Central memory CD8-positive, alpha-beta T cell (primary cell): Measurements from ENCODE around the gene SLAMF6.
"Not testable (repeated sequence)": the region's sequence is repeated elsewhere in the genome, so short reads cannot be mapped to it uniquely, and the experiment has no call there.

Experiments used
- ATAC-seq: fragments of 150-1000 bp; cut with Tn5 transposase; replicated peaks from 2 replicates; pipeline ENCODE4 v1.10.0; 2022; ENCODE audit warnings: mild to moderate bottlenecking, moderate FRiP score, moderate number of reproducible peaks; ENCODE audit not compliant: poor library complexity, severe bottlenecking; ENCODE audit errors: extremely low read depth
- DNase-seq, 2 donors: peaks; one replicate each; pipeline ENCODE4 v3.0.0; 2021; ENCODE audit warnings: low spot score in 2 of 2
- H3K27ac Mint-ChIP-seq: one replicate; pipeline ENCODE4 v1.8.0; 2022; ENCODE audit warnings: low read depth, mild to moderate bottlenecking, moderate library complexity, mixed read lengths
- H3K27me3 Mint-ChIP-seq: one replicate; pipeline ENCODE4 v1.8.0; 2022; ENCODE audit warnings: mixed read lengths
- H3K36me3 Mint-ChIP-seq: one replicate; pipeline ENCODE4 v1.8.0; 2022; ENCODE audit warnings: mild to moderate bottlenecking, moderate library complexity, mixed read lengths; ENCODE audit not compliant: insufficient read depth
- H3K4me1 Mint-ChIP-seq: one replicate; pipeline ENCODE4 v1.8.0; 2022; ENCODE audit warnings: mixed read lengths
- H3K4me3 Mint-ChIP-seq: one replicate; pipeline ENCODE4 v1.8.0; 2022; ENCODE audit warnings: mild to moderate bottlenecking, moderate library complexity, mixed read lengths
- H3K9me3 Mint-ChIP-seq: one replicate; pipeline ENCODE4 v1.8.0; 2022; ENCODE audit warnings: mixed read lengths

Gene SLAMF6

GRCh38 chr1:160539990-160540858, 17.2 kb upstream of the SLAMF6 start:
- ATAC-seq (peak; percentile 95), DNase-seq (peak in 1 of 2 donors; percentile 60)
- Mint-ChIP-seq H3K36me3 (peaks cover 17% of the 10 kb centered on the region), H3K4me3 (peak overlapping the region; percentile 60), H3K9me3 (peaks cover under 1% of the 10 kb centered on the region), H3K4me1 (peaks cover 58% of the 10 kb centered on the region), H3K27me3 (no peaks in the 10 kb centered on the region), H3K27ac (peak overlapping the region; percentile 94)

DNA sequence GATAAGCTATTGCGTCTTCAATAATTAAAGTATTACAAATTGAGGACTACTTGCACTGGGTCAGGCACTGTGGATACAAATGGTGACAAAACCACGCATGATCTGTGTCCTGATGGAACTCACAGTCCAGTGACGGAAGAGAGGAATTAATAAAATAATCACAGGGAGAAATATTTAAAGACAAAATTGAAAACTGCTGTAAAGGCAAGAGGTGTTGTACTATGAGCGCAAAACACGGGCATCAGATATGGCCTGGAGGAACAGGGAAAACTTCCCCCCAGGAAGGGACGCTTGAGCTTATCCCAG, 16.6 kb upstream of the SLAMF6 start:
- peaks cover 52% of the 10 kb centered on the region for H3K4me1 Mint-ChIP-seq

DNA sequence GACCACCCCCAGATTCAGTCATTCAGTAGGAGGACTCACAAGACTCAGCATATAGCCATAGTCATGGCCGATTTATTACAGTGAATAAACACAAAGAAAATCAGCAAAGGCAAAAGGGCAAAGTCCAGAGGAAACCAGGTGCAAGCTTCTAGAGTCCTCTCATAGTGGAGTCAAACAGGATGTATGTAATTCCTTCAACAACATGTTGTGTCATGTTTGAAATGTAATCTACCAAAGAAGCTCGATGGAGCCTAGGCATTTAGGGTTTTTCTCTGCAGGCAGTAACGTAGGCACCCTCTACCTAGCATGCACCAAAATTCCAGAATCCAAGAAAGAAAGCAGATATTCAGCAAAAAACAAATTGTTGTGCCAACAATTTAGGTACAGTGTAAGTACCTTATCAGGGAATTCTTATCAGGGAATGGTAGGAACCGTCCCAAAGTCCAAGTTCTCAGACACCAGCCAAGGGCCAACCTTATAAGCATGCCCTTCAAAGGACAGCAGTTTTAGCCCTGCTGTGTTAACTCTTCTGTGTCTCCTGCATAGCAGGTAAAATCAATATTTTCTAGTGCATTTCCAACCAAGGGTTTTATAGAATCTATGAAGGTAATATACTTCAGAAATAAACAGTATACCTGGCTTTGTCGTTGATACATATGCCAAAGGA, 16.1 kb upstream of the SLAMF6 start:
- peak overlapping the region; percentile 94 for H3K27ac Mint-ChIP-seq
- no peak for ATAC-seq
- peaks cover 6% of the 10 kb centered on the region for H3K9me3 Mint-ChIP-seq
- no peaks in the 10 kb centered on the region for H3K27me3 Mint-ChIP-seq
- peak overlapping the region; percentile 60 for H3K4me3 Mint-ChIP-seq
- no peak for DNase-seq
- peaks cover 47% of the 10 kb centered on the region for H3K4me1 Mint-ChIP-seq
- peaks cover 12% of the 10 kb centered on the region for H3K36me3 Mint-ChIP-seq

More for the DNA sequence above, 16.6 kb upstream of the SLAMF6 start:
- ATAC-seq (no peak), DNase-seq (no peak)
- Mint-ChIP-seq H3K36me3 (peaks cover 12% of the 10 kb centered on the region), H3K27ac (peak overlapping the region; percentile 94), H3K9me3 (peaks cover 6% of the 10 kb centered on the region), H3K27me3 (no peaks in the 10 kb centered on the region), H3K4me3 (peak overlapping the region; percentile 60)

GRCh38 chr1:160537714-160538665, 14.9 kb upstream of the SLAMF6 start:
- Mint-ChIP-seq H3K27me3 (no peaks in the 10 kb centered on the region), H3K4me3 (no peak overlapping the region), H3K36me3 (peaks cover 9% of the 10 kb centered on the region), H3K9me3 (peaks cover 6% of the 10 kb centered on the region), H3K4me1 (peaks cover 44% of the 10 kb centered on the region), H3K27ac (peak overlapping the region; percentile 88)
- DNase-seq, result no peak
- no peak for ATAC-seq

DNA sequence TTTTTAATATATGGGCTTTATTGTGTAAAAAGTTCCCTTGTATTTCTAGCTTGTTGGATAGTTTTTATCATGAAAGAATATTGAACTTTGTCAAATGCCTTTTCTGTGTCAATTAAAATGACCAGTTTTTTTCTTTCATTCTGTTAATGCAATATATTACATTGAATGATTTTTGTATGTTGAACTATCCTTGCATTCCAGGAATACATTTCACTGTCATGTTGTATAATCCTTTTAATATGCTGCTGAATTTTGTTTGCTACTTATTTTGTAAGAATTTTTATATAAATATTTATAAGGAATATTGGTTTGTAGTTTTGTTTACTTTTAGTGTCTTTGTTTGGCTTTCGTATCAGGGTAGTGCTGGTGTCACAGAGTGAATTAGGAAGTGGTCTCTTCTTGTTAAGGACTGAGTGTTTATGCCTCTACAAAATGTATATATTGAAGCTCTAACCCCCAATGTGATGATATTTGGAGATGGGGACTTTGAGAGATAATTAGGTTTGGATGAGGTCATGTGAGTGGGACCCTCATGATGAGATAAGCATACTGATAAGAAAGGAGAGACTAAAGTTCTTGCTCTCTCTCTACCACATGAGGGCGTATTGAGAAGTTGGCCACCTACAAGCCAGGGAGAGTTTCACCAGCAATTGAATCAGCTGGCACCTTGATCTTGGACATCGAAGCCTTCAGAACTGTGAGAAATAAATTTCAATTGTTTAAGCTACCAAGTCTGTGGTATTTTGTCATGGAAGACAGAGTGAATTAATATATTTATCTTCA, 12.0 kb upstream of the SLAMF6 start:
- ATAC-seq (no peak), DNase-seq (no peak)
- H3K9me3 Mint-ChIP-seq, result peaks cover 6% of the 10 kb centered on the region
- peaks cover 2% of the 10 kb centered on the region for H3K36me3 Mint-ChIP-seq
- H3K4me3 Mint-ChIP-seq, result no peak overlapping the region
- H3K4me1 Mint-ChIP-seq, result peaks cover 18% of the 10 kb centered on the region
- no peak overlapping the region for H3K27ac Mint-ChIP-seq
- no peaks in the 10 kb centered on the region for H3K27me3 Mint-ChIP-seq

GRCh38 chr1:160532557-160532813, 9.4 kb upstream of the SLAMF6 start:
- Mint-ChIP-seq H3K9me3 (peaks cover 16% of the 10 kb centered on the region), H3K4me1 (peaks cover 26% of the 10 kb centered on the region)
- DNase-seq, H3K27me3 Mint-ChIP-seq, H3K4me3 Mint-ChIP-seq, H3K36me3 Mint-ChIP-seq, ATAC-seq, H3K27ac Mint-ChIP-seq: not testable (repeated sequence)

DNA sequence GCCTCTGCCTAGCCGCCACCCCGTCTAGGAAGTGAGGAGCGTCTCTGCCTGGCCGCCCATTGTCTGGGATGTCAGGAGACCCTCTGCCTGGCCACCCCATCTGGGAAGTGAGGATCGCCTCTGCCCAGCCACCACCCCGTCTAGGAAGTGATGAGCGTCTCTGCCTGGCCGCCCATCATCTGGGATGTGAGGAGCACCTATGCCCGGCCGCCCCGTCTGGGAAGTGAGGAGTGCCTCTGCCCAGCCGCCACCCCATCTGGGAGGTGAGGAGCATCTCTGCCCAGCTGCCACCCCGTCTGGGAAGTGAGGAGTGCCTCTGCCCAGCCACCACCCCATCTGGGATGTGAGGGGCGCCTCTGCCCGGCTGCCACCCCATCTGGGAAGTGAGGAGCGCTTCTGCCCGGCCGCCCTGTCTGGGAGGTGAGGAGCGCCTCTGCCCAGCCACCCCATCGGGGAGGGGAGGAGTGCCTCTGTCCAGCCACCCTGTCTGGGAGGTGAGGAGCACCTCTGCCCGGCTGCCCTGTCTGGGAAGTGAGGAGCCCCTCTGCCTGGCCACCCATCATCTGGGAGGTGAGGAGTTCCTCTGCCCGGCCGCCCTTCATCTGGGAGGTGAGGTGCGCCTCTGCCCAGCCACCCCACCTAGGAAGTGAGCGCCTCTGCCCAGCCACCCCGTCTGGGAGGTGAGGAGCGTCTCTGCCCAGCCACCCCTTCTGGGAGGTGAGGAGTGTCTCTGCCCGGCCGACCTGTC, 8.9 kb upstream of the SLAMF6 start:
- H3K4me1 Mint-ChIP-seq, result peaks cover 30% of the 10 kb centered on the region

DNA sequence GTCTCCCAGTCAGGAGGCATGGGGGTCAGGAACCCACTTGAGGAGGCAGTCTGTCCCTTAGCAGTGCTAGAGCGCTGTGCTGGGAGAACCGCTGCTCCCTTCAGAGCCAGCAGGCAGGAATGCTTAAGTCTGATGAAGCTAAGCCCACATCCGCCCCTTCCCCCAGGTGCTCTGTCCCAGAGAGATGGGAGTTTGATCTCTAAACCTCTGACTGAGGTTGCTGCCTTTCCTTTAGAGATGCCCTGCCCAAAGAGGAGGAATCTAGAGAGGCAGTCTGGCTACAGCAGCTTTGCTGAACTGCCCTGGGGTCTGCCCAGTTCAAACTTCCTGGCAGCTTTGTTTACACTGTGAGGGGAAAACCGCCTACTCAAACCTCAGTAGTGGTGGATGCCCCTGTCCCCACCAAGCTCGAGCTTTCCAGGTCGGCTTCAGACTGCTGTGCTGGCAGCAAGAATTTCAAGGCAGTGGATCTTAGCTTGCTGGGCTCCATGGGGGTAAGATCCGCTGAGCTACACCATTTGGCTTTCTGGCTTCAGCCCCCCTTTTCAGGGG, 6.4 kb upstream of the SLAMF6 start:
- not testable (repeated sequence) for H3K4me3 Mint-ChIP-seq, H3K27ac Mint-ChIP-seq, H3K27me3 Mint-ChIP-seq, H3K36me3 Mint-ChIP-seq, ATAC-seq, DNase-seq
- Mint-ChIP-seq H3K4me1 (peaks cover 47% of the 10 kb centered on the region), H3K9me3 (peaks cover 17% of the 10 kb centered on the region)

More for the DNA sequence above, 8.9 kb upstream of the SLAMF6 start:
- Mint-ChIP-seq H3K9me3 (peaks cover 18% of the 10 kb centered on the region), H3K27ac (peak overlapping the region; percentile 70)
- not testable (repeated sequence) for DNase-seq, H3K36me3 Mint-ChIP-seq, ATAC-seq, H3K27me3 Mint-ChIP-seq, H3K4me3 Mint-ChIP-seq

DNA sequence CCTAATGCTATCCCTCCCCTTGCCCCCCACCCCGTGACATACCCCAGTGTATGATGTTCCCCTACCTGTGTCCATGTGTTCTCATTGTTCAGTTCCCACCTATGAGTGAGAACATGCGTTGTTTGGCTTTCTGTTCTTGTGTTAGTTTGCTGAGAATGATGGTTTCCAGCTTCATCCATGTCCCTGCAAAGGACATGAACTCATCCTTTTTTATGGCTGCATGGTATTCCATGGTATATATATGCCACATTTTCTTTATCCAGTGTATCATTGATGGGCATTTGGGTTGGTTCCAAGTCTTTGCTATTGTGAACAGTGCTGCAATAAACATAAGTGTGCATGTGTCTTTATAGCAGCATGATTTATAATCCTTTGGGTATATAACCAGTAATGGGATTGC, 734 bp upstream of the SLAMF6 start:
- H3K27ac Mint-ChIP-seq, result peak overlapping the region; percentile 83
- H3K36me3 Mint-ChIP-seq, result peaks cover 15% of the 10 kb centered on the region
- ATAC-seq, DNase-seq, H3K27me3 Mint-ChIP-seq: not testable (repeated sequence)
- peaks cover 14% of the 10 kb centered on the region for H3K9me3 Mint-ChIP-seq
- peaks cover 73% of the 10 kb centered on the region for H3K4me1 Mint-ChIP-seq
- peak overlapping the region; percentile 57 for H3K4me3 Mint-ChIP-seq

DNA sequence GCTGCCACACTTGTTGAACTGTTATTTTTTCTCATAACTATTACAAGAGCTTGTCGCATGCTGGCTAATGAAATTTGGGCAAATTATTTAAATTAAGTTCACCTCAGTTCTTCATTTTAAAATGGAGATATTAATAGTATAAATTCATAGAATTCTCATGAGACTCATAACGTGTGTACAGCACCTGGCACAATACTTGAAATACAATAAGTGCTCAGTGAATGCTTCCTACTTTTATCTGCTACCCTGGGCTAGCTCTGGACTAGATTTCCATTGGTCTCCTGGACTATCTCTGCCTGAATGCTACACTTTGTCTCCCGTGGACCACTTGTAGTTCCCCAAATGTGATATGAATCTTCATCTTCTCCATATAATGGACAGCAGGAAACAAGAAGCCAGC, 919 bp downstream of the SLAMF6 start:
- peak overlapping the region; percentile 87 for H3K27ac Mint-ChIP-seq
- peaks cover 7% of the 10 kb centered on the region for H3K9me3 Mint-ChIP-seq
- DNase-seq (no peak), ATAC-seq (no peak)
- H3K4me1 Mint-ChIP-seq, result peaks cover 74% of the 10 kb centered on the region
- H3K4me3 Mint-ChIP-seq, result peak overlapping the region; percentile 88
- H3K36me3 Mint-ChIP-seq, result peaks cover 28% of the 10 kb centered on the region
- H3K27me3 Mint-ChIP-seq, result no peaks in the 10 kb centered on the region

DNA sequence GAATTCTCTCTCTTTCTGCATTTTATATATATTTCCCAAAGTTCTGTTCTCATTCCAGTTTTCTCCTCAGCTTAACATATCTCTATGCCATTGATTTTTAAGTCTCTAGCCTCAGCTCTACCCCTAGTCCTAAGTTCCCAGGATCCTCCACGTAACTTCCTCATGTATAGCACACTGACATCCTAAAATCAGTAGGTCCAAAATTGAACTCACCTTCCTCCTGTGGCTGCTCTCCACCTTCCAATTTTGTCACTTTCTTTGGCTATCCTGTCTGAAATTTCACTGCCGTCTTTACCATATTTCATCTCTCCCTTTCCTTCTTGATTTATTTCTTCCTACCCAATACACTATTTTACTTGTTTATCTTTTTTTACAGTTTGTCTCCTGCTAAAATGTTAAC, 1.5 kb downstream of the SLAMF6 start:
- Mint-ChIP-seq H3K27ac (peak overlapping the region; percentile 87), H3K36me3 (peaks cover 28% of the 10 kb centered on the region), H3K9me3 (peaks cover 1% of the 10 kb centered on the region), H3K4me1 (peaks cover 74% of the 10 kb centered on the region), H3K4me3 (peak overlapping the region; percentile 88), H3K27me3 (no peaks in the 10 kb centered on the region)
- ATAC-seq (no peak), DNase-seq (no peak)
